Thyroid gland (tissue), 4 donors: Measurements from ENCODE around the gene RAP1GAP.

ENCODE experiments used
- CTCF ChIP-seq, 6 experiments: fragments of 200-600 bp in 3 of 6; fragments of 450-650 bp in 3 of 6; sonication (generic) in 3 of 6; IDR thresholded peaks; one replicate each; pipeline ENCODE4 v1.5.1; 2016 to 2019; ENCODE audit warnings: antibody characterized with exemption in 6 of 6, mild to moderate bottlenecking in 2 of 6, inconsistent platforms in 1 of 6, moderate library complexity in 1 of 6
- POLR2A ChIP-seq, 2 donors: fragments of 450-650 bp; IDR thresholded peaks; one replicate each; pipeline ENCODE4 v1.6.1; 2017; ENCODE audit warnings: antibody characterized with exemption in 2 of 2, mild to moderate bottlenecking in 2 of 2, moderate library complexity in 1 of 2

GRCh38 chr1:21652937-21653743 lies 16.0 kb downstream of the RAP1GAP start:
- TF ChIP-seq CTCF (IDR thresholded peaks at IDR 0.05) (no peak), POLR2A (IDR thresholded peaks at IDR 0.05) (no peak)
